Measurements from ENCODE around the gene RGP1.

Gene RGP1

DNA sequence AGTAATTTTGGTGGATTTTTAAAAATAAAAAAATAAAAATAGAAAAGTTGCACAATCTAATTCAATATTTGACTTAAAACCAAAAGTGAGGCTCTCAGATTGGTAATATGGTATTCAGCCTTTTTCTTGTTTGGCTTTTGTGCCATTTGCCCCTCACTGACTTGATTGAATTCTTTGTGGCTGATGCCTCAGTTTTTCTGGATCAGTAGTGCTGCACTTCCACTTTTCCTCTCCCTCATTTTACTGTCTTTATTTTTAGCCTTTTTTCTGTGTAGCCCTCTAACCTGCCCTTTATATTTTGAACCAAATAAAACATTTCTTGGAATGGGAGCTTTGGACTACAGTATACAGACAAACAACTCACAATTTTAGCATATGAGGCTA, 8.8 kb downstream of the RGP1 start:
- no peaks in the 10 kb centered on the region for H3K4me1 ChIP-seq
- no peaks in the 10 kb centered on the region for H3K27me3 ChIP-seq
- no peak for DNase-seq
- no peaks in the 10 kb centered on the region for H3K9me3 ChIP-seq
- peak overlapping the region; percentile 80 for H3K4me3 ChIP-seq (ENCODE audit: low read depth, low read length)
- H3K36me3 ChIP-seq: peaks cover 3% of the 10 kb centered on the region
- TF ChIP-seq, protein P1, sequence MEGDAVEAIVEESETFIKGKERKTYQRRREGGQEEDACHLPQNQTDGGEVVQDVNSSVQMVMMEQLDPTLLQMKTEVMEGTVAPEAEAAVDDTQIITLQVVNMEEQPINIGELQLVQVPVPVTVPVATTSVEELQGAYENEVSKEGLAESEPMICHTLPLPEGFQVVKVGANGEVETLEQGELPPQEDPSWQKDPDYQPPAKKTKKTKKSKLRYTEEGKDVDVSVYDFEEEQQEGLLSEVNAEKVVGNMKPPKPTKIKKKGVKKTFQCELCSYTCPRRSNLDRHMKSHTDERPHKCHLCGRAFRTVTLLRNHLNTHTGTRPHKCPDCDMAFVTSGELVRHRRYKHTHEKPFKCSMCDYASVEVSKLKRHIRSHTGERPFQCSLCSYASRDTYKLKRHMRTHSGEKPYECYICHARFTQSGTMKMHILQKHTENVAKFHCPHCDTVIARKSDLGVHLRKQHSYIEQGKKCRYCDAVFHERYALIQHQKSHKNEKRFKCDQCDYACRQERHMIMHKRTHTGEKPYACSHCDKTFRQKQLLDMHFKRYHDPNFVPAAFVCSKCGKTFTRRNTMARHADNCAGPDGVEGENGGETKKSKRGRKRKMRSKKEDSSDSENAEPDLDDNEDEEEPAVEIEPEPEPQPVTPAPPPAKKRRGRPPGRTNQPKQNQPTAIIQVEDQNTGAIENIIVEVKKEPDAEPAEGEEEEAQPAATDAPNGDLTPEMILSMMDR (IDR thresholded peaks at IDR 0.05; ENCODE audit: low read depth, low read length): no peak

DNA sequence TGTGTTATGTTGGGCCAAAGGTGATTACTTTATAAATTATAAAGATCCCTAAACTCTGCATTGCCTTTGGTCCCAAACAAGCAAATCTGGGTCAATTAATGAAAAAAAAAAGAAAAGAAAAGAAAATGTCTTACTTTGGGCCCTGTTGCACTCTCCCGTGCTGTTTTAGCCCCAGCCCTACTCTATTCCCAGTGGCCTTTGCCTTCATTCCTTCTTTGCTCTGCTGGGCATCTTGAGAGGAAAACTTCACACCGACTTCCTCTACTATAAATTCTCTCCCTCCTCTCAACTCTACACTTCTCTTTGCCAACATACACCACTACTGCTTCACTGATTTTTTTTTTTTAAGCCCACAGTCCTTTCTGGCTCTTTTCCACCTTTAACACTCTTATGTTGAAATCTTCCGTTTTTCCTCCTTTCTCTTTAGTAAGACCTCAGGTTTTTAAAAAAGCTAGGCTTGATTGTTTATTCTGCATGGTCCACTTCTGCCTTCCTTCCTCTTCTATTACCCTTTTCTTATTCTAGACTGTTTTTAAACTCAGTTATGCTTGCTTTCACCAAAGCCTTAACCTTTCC, 9.5 kb downstream of the RGP1 start:
- peak overlapping the region; percentile 80; the same call in 1 of the 2 replicates for H3K4me3 ChIP-seq (ENCODE audit: low read depth, low read length)

DNA sequence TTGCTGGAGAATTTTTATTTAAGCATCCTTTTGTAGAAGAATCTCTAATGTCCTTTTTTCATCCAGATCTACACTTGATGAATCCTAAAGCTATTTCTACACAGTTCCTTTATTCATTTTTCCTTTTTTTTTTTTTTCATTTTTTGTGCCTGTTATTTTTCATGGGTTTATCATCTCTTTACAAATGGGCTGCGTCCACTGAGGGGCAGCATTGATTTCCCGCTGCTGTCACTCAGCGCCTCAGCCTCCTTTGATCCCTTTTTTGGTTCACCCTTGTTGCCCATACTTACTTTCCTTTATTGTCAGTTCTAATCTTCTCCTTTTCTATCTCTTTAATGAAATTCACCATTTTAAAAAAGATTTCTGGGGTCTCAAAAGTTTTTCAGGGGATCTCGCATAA, 10.7 kb downstream of the RGP1 start:
- no peaks in the 10 kb centered on the region for H3K9me3 ChIP-seq
- no peak for DNase-seq
- no peaks in the 10 kb centered on the region for H3K4me1 ChIP-seq
- no peaks in the 10 kb centered on the region for H3K27me3 ChIP-seq
- H3K36me3 ChIP-seq: no peaks in the 10 kb centered on the region
- TF ChIP-seq, protein P1 (IDR thresholded peaks at IDR 0.05; ENCODE audit: low read depth, low read length): no peak
- H3K4me3 ChIP-seq (ENCODE audit: low read depth, low read length): no peak overlapping the region

More for the DNA sequence above, 9.5 kb downstream of the RGP1 start:
- TF ChIP-seq, protein P1 (IDR thresholded peaks at IDR 0.05; ENCODE audit: low read depth, low read length): no peak
- H3K4me1 ChIP-seq: no peaks in the 10 kb centered on the region
- no peaks in the 10 kb centered on the region for H3K27me3 ChIP-seq
- H3K9me3 ChIP-seq: no peaks in the 10 kb centered on the region
- DNase-seq: no peak
- no peaks in the 10 kb centered on the region for H3K36me3 ChIP-seq

DNA sequence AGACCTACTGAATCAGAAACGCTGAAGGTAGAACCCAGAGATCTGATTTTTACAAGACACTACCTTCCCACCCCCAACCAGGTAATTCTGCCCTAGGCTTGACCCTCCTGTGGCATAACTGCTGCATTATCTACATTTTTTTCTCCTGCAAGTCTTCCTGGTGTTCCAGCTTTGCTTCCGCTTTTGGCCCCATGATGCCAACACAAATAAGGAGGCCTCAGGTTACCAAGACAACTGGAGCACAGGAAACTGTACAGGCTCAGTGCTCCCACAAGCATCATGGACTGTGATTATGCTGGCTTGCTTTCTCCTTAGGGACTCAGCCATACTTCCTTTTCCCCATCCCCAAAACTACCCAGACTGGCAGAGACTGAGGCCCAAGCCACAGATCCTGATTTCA, 11.6 kb downstream of the RGP1 start:
- no peak for DNase-seq

DNA sequence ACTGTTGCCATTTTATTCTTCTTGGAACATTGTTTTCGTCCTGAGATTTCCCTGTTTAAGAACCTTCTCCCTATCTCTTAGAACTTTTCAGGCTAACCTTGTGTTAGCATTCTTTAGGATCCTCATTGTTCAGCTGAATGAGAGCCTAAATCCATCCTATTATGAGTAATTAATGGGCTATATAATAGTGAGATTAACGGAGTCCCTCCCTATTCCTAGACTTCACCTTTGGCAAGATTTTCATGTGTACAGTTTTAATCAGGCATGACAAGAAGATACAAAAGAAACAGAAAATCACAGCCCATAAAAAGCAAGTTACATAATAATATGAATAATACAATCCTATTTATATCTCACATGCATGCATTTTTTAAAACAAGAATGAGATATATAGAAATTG, 14.1 kb downstream of the RGP1 start:
- no peaks in the 10 kb centered on the region for H3K9me3 ChIP-seq
- H3K4me3 ChIP-seq (ENCODE audit: low read depth, low read length): no peak overlapping the region
- no peaks in the 10 kb centered on the region for H3K36me3 ChIP-seq
- TF ChIP-seq, protein P1 (IDR thresholded peaks at IDR 0.05; ENCODE audit: low read depth, low read length): no peak
- no peak for DNase-seq
- peaks cover 11% of the 10 kb centered on the region for H3K4me1 ChIP-seq
- no peaks in the 10 kb centered on the region for H3K27me3 ChIP-seq

More for the DNA sequence above, 11.6 kb downstream of the RGP1 start:
- Histone ChIP-seq H3K9me3 (no peaks in the 10 kb centered on the region), H3K36me3 (no peaks in the 10 kb centered on the region), H3K4me1 (no peaks in the 10 kb centered on the region), H3K27me3 (no peaks in the 10 kb centered on the region), H3K4me3 (ENCODE audit: low read depth, low read length) (no peak overlapping the region)
- TF ChIP-seq, protein P1 (IDR thresholded peaks at IDR 0.05; ENCODE audit: low read depth, low read length): no peak

DNA sequence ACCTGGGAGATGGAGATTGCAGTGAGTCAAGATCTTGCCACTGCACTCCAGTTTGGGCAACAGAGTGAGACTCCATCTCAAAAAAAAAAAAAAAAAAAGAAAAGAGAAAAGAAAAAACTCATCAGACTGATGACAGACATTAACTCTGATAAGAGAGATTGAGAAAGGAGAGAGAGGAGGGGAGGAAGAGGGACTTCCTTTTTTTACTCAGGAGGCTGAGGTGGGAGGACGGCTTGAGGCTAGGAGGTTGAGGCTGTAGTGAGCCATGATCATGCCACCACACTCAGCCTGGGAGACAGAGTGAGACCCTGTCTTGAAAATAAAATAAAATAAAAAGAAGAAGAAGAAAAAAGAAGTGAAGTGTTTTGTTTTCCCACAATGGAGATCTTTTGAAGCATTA, 14.7 kb downstream of the RGP1 start:
- Histone ChIP-seq H3K9me3 (no peaks in the 10 kb centered on the region), H3K4me1 (peaks cover 11% of the 10 kb centered on the region), H3K27me3 (no peaks in the 10 kb centered on the region), H3K4me3 (ENCODE audit: low read depth, low read length) (no peak overlapping the region), H3K36me3 (no peaks in the 10 kb centered on the region)
- TF ChIP-seq, protein P1 (IDR thresholded peaks at IDR 0.05; ENCODE audit: low read depth, low read length): no peak
- DNase-seq: no peak
